NCI-H1092 (cell line): ENCODE data around the gene COL6A3.
"Not testable (repeated sequence)": the region's sequence is repeated elsewhere in the genome, so short reads cannot be mapped to it uniquely, and the experiment has no call there.

Experiments used
- DNase-seq: peaks from one replicate; lab custom pipeline; 2025; lab: John Stamatoyannopoulos, UW

COL6A3 gene

GRCh38 chr2:237315170-237315828, 98.7 kb downstream of the COL6A3 start:
- no peak for DNase-seq

GRCh38 chr2:237314681-237315080, 99.3 kb downstream of the COL6A3 start:
- DNase-seq: no peak

GRCh38 chr2:237314198-237314597, 99.8 kb downstream of the COL6A3 start:
- no peak for DNase-seq

DNA sequence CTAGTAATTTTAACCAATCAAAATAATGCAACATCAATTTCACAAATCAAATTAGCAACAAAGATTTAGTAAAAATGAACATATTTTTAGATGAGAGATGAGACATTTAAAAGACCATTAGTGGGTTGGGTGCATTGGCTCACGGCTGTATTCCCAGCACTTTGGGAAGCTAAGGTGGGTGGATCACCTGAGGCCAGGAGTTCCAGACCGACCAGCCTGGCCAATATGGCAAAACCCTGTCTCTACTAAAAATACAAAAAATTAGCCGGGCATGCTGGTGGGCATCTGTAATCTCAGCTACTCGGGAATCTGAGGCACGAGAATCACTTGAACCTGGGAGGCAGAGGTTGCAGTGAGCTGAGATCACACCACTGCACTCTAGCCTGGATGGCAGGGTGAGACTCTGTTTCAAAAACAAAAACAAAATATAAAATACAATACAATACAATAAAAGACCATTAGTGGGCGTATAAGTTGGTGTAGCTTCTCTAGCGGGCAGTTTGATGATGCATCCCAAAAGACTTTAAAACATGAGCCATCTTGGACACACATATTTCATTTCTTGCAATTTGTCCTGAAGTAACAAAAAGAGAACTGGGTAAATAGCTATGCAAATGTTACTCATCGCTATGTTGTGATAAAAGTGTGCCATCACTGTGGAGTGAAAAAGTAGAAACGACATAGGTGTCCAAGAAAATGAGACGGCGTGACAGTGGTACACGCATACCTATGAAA, 101.8 kb downstream of the COL6A3 start:
- no peak for DNase-seq

DNA sequence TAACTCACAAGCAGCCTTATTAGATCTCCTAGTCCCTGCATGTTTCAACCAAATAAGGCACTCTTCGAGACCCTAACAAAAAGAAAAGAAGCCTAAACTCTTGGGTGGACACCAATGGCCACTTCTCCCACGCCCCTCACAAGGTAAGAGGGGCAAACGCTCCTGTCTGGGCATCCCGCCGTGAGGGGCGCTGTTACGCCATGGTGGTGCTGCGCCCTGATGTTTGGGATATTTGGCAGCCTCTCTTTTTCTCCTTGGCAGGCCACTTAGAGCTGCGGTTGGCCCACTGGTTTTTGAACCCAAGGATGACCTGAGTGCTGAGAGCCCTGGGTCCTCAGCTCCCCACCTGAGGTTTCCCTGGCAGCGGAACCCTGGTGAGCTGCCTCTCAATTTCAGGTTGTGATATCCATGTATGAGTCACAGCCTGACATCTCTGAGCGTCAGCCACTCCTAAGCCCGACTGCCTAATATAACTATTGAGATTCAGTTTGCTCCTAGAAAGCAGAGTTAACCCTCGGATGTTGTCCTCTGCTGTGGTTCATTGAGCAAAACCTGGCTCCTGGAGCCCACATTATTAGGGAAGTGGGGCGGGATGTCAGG, 103.3 kb downstream of the COL6A3 start:
- no peak for DNase-seq

DNA sequence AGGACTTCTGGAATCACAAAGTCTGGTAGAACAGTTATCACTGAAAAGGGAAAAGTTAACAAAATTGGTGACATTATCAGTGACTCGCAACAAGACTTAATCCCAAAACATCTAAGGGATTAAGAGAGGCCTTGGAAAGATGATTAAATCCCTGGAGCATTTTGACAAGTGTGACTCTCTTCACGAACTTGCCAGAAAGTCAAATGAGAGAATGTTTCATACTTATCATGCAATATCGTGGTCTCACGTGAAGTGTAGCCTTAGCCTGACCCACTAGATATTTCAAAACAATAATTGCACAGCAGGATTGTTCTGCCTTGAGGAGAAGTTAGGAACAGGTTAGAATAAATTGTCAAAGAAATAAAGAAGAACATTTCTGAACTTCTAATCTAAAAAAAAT, 104.5 kb downstream of the COL6A3 start:
- no peak for DNase-seq

- no peak for DNase-seq
Observed at GRCh38 chr2:237309011-237309410, 105.0 kb downstream of the COL6A3 start.

DNA sequence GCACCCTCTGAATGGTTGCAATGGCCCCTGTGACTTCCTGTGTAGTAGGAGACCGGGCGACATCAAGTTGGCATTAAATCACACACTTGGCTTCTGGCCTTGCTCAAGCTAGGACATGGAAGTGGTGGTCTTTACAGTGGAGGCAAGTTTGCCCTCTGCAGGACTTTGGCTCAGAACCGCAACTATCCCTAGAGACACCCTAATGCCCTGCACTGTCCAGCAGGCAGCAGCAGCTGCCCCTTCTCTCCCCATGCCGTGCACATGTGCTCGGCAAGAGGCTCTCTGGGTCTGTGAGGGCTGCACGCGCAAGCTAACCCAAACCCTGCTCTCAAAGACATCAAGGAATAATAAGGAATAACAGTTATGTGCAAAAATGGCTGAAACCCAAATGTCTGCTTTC, 106.5 kb downstream of the COL6A3 start:
- no peak for DNase-seq

- no peak for DNase-seq
Observed at GRCh38 chr2:237306787-237307170, 107.2 kb downstream of the COL6A3 start.

DNA sequence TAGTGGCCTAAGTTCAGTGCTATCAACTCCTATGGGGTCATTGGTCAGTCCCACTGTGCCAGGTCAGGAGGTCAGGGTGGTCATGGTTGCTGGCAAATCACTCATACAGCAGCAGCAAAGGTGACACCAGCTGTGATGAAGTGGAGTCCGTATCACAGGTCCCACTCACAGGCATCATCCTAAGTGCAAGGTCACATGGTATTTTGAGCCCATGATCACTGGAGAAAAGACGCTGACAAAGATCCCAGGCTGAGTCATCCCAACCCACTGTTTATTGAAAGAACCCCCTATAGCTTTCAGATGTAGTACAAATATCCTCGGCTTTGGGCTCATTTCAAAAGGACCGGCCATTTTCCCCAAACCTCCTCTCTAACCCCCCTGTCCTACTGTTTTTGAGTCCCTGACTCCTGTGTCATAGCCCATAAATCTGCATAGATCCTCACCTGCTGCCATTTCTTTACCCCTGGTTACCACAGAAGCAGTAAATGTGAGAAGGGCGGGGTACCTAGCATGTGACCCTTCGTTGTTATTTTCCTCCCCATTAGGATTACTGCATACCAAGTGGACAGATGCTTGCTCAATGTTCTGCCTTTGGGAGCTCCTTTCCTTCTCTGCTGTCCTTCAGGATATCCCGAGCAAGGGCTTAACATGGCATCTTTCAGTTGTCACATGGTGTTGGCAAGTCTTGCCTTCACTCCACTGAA, 107.7 kb downstream of the COL6A3 start:
- DNase-seq: no peak

DNA sequence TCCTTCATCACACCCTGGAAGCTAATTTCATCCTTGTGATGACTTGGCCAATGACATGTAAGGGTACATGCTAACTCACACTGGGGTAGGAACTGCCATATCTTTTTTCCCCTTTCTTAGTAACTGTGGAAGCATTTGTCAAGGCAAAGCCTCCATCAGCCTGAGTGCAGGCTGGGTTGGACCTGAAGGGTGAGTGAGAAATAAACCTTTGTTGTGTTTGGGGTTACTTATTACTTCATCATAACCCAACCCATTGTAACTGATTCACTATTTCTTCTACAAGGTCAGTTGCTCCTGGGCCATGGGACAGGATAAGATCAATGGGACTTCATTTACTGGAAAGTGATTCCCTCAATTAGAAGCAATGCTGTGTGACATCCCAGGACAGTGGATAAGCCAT, 108.4 kb downstream of the COL6A3 start:
- no peak for DNase-seq

DNA sequence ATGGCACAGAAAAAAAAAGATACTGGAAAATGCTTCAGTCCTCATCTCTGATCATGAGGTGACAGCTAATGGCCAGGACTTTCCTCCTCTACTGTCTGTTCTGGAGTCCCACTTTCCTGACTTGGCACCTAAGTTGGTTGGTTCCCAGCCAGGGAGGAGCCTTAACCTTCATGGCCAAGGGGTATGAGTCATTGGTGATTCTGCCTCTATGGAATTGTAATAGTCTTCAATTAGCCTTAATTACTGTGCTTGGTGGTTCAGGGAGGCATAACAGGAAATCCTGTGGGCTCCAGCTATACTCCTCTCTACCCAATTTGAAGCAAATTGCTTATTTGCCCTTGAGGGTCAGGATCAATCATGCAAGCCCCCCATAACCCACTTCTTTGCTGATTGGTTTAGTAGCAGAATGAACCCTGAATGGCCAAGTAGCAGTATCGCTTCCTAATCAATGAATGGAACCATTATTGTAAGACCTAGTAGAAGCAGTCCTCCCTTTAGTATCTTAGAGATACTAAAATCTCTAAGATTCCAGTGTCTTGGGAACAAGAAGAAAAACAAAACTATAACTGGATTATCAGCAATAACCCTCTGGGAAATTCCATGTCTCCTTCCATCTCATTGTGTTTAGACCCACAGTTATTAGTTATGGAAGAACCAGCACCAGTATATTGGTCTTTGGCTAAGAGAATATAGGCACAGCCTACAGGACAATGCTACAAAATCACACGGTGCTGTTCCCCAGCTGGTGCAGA, 109.0 kb downstream of the COL6A3 start:
- DNase-seq: no peak

- not testable (repeated sequence) for DNase-seq
Observed at GRCh38 chr2:237303244-237303643, 110.7 kb downstream of the COL6A3 start.

- DNase-seq: no peak
Observed at GRCh38 chr2:237301595-237301994, 112.4 kb downstream of the COL6A3 start.

DNA sequence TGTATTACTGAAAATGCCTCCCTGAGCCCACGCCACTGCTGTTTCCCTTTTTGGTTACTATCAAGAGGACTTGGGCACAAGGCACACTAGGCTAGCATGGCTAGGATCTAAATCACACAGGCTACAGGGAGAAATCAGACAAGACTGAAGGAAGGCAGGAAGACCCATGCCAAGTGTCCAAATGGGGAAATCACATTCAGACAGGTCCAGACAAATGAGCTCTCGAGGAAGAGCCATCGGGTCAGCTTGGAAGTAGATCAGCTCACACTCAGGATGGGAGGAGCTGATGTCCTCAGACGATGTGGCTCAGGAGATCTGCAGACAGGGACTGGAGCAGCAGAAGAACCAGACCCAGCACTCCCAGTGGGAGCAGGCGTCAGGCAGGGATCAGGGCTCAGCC, 113.2 kb downstream of the COL6A3 start:
- no peak for DNase-seq

DNA sequence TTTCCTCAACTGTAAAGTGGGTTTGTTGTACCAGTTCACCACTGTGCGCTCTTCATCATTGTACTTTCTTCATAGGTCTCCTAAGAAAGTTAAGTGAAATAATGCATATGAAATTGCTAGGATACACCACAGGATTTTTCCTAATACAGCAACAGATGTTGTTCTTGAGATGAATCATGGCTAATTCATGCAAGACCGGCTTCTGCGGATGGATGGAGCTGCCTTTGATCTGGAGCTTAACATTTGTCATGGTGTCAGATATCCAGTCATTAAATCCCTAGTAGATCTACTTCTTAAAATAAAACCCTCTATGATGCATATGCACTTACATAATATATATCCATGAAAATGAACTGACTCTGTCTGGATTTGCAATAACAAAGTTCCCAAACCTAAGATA, 114.1 kb downstream of the COL6A3 start:
- no peak for DNase-seq

DNA sequence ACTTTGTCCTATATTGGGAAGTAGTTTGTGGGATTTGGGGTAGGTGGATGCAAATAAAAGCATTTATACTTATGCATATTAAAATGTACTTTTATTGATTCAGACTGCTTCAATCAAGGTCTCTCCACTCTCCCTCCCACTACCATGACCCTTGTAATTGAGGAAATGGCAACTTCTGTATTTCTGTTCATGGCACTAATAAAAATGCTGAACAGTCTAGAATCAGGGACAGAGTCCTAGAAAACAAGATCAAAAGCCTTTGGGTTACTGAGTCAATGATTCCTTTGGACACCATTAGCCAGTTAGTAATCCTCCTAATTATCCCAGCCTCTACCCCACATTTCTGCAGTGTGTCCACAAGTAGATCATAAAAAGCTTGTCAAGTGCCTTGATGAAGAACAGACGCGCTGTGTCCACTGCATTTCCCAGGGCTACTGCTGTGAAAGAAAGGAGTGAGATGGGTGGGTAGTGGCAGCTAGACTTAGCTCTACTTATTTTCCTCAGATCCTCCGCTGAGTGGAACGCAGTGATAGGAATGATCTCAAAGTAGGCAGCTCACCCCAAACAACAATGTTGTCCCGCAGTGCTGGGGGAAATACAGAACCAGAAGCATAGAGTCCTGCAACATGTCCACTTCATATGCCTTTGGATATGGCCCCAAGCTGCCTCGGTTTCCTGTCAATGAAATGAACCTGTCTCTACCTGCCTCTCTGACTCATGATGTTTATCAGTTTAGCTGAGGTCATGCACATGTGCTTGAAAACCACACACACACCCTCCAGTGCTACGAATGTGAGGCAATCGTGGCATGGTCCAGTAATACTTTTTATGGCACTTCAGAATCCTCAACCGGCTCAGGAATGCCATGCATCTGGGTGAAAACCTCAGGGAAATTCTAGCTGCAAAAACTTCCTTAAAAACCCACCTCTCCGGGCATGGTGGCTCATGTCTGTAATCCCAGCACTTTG, 115.5 kb downstream of the COL6A3 start:
- no peak for DNase-seq

DNA sequence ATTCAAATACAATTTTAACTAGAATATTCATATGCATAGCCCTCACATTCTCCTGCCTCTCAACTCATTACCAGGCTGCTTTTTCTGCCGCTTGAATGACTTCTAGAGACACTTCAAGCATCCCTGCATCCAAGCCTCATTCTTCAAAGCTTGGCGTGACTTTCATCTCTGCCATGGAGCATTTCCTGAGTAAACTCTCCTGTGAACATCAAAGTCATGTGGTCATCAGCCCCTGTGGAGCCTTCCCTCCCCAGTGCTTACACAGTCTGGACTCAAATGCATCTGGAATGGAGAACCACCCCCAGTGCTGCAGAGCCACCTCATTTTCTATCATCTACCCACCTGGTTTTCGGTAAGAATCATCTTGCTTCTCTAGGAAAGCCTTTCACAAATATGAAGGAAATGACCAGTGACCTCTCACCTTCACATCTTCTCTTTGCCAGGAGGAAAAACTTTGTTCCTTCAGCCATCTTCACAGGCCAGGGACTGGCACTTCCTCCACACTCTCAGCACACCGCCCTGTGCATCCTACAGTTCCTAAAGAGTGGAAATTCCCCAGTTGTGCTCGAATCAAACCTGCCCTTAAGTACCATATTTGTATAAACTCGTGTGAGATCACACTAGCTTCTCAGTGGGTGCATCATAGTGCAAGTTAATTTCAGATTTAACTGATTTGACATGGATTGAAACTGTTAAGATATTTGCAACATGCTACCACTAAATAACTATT, 116.4 kb downstream of the COL6A3 start:
- DNase-seq: no peak

DNA sequence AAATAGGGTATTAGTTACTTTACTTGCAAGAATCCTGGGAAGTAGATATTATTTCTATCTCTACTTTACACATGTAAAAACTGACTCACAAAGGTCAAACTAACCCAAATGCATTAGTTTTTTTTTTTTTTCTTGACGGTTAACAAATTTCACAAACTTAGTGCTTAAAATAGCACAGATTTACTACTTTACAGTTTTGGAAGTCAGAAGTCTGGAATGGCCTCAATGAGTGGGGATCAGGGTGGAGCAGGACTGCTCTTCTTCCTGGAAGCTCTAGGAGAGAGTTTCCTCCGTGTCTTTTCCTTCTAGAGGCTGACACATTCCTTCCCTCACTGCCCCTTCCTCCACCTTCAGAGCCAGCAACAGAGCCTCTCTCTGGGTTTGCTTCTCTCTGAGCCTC, 117.2 kb downstream of the COL6A3 start:
- DNase-seq: no peak

DNA sequence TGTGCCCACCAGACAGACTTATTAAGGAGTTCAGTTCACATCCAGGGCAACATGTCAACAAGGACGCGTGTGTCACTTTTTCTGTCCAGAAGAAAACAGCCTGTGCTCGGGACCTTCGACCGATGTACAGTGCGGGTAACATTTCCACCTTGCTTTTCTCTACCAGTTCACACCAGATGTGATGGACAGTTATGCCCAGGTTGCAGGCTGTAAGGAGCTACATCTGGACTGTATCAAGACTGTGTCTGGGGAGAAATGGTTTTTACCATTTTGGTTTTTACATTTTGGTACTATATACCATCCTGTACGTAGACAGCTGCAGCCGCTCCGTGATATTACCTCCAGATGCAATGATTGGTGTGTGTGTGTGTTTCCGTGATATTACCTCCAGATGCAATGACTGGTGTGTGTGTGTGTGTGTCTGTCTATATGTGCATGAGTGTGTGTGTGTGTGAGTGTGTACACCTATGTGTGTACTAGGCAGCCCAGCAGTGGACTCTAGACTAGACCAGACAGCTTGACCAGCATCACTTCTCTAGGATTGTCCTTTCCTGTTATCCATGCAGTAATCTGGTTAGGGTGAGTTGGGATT, 118.0 kb downstream of the COL6A3 start:
- DNase-seq: no peak
